HepG2 (cell line): ENCODE results near the gene TASOR2. TPM values are rescaled to one million over a fixed set of nuclear protein-coding genes. Genes with fewer than 3 reads are reported as not detected.

Experiments used
- CC2D1A ChIP-seq: sonication (generic); formaldehyde crosslinking; IDR thresholded peaks from 2 replicates; pipeline ENCODE4 v1.8.1; 2023; ENCODE audit warnings: mild to moderate bottlenecking, missing genetic modification reagents
- DNMT3B ChIP-seq: conservative IDR thresholded peaks from 2 replicates; pipeline ENCODE4 v1.6.1; 2016; ENCODE audit warnings: missing biosample characterization, control low read depth
- ELK4 ChIP-seq: sonication (generic); formaldehyde crosslinking; IDR thresholded peaks from 2 replicates; pipeline ENCODE4 v1.9.0; 2021; ENCODE audit warnings: missing genetic modification reagents, borderline replicate concordance
- ERF ChIP-seq: IDR thresholded peaks from 2 replicates; pipeline ENCODE4 v1.6.1; 2018; ENCODE audit warnings: missing biosample characterization, missing genetic modification reagents
- FOXK1 ChIP-seq: sonication (generic); formaldehyde crosslinking; IDR thresholded peaks from 2 replicates; pipeline ENCODE4 v1.4.0; 2020; ENCODE audit warnings: low read depth, missing genetic modification reagents, borderline replicate concordance
- GATAD2A ChIP-seq: IDR thresholded peaks from 2 replicates; pipeline ENCODE4 v1.6.1; 2016
- IKZF5 ChIP-seq: IDR thresholded peaks from 2 replicates; pipeline ENCODE4 v1.6.1; 2018; ENCODE audit warnings: missing genetic modification reagents, mild to moderate bottlenecking, missing compliant biosample characterization
- MIER2 ChIP-seq: IDR thresholded peaks from 2 replicates; pipeline ENCODE4 v1.6.1; 2016; ENCODE audit warnings: missing biosample characterization, missing genetic modification reagents
- NFAT5 ChIP-seq: sonication (generic); formaldehyde crosslinking; IDR thresholded peaks from 2 replicates; pipeline ENCODE4 v1.4.0; 2020; ENCODE audit warnings: missing genetic modification reagents
- NRL ChIP-seq: sonication (generic); formaldehyde crosslinking; IDR thresholded peaks from 2 replicates; pipeline ENCODE4 v1.5.0; 2020; ENCODE audit warnings: missing genetic modification reagents, mild to moderate bottlenecking, moderate library complexity, borderline replicate concordance
- TIGD3 ChIP-seq: sonication (generic); formaldehyde crosslinking; IDR thresholded peaks from 2 replicates; pipeline ENCODE4 v1.5.1; 2020; ENCODE audit warnings: mild to moderate bottlenecking, missing genetic modification reagents, borderline replicate concordance
- ZBTB44 ChIP-seq: sonication (generic); formaldehyde crosslinking; IDR thresholded peaks from 2 replicates; pipeline ENCODE4 v1.4.0; 2020; ENCODE audit warnings: missing genetic modification reagents
- ZNF251 ChIP-seq: sonication (generic); formaldehyde crosslinking; IDR thresholded peaks from 2 replicates; pipeline ENCODE4 v1.9.0; 2021; ENCODE audit warnings: mild to moderate bottlenecking, missing genetic modification reagents
- ZNF383 ChIP-seq: sonication (generic); formaldehyde crosslinking; IDR thresholded peaks from 2 replicates; pipeline ENCODE4 v1.4.0; 2020; ENCODE audit warnings: missing genetic modification reagents, mild to moderate bottlenecking, borderline replicate concordance
- ZNF501 ChIP-seq: sonication (generic); formaldehyde crosslinking; IDR thresholded peaks from 2 replicates; pipeline ENCODE4 v1.5.1; 2020; ENCODE audit warnings: mild to moderate bottlenecking, moderate library complexity, missing genetic modification reagents
- ZNF510 ChIP-seq: sonication (generic); formaldehyde crosslinking; IDR thresholded peaks from 2 replicates; pipeline ENCODE4 v1.4.0; 2020; ENCODE audit warnings: low read depth, mild to moderate bottlenecking, missing genetic modification reagents
- ZNF670 ChIP-seq: sonication (generic); formaldehyde crosslinking; IDR thresholded peaks from 2 replicates; pipeline ENCODE4 v1.8.0; 2022; ENCODE audit warnings: mild to moderate bottlenecking, missing genetic modification reagents, borderline replicate concordance
- ZNF83 ChIP-seq: sonication (generic); formaldehyde crosslinking; IDR thresholded peaks from 2 replicates; pipeline ENCODE4 v1.4.0; 2020; ENCODE audit warnings: missing genetic modification reagents, mild to moderate bottlenecking, borderline replicate concordance
- ZNF883 ChIP-seq: sonication (generic); formaldehyde crosslinking; IDR thresholded peaks from 2 replicates; pipeline ENCODE4 v1.5.1; 2020; ENCODE audit warnings: mild to moderate bottlenecking, missing genetic modification reagents; ENCODE audit errors: not compliant biosample characterization
- polyA plus RNA-seq, 8 experiments: library from polyadenylated mRNA; depleted of rRNA in 3 of 8; stranded (reverse) in 7 of 8; unstranded in 1 of 8; fragments of >200 nt; fragmentation: Illumina TruSeq in 4 of 8; extraction: Trizol in 4 of 8; gene quantifications; 2 replicates each; pipeline versions ENCODE4 v1.2.1 to v1.2.3, GENCODE V29; 2011 to 2016; ENCODE audit warnings: low read depth in 4 of 8, missing spikeins in 1 of 8, mixed read lengths in 1 of 8; ENCODE audit not compliant: insufficient read depth in 1 of 8
- total RNA-seq, 5 experiments: library from RNA; depleted of rRNA; stranded (reverse); fragments of >200 nt; fragmentation: Illumina TruSeq; extraction: Trizol; gene quantifications; 2 replicates each; pipeline ENCODE4 v1.2.3, GENCODE V29; 2016; ENCODE audit warnings: low read depth in 1 of 5

TASOR2 gene
- total and polyA plus RNA-seq, 2 of the 13 experiments (the other 11 are each of a cell fraction or from before 2014, with no cell fraction given): 24.2 to 55.3 TPM

- no peak for TF ChIP-seq ZNF251 (CRISPR knock-in tag)
- peak; percentile 83 for TF ChIP-seq MIER2
- TF ChIP-seq ZBTB44 (CRISPR knock-in tag): peak; percentile 93
- peak; percentile 81; the same call in 1 of the 2 replicates for TF ChIP-seq TIGD3
- peak; percentile 98 for TF ChIP-seq ERF (CRISPR knock-in tag)
- peak; percentile 84 for TF ChIP-seq FOXK1 (CRISPR knock-in tag)
- no peak for TF ChIP-seq ZNF383 (CRISPR knock-in tag)
- peak; percentile 87 for TF ChIP-seq ZNF510 (CRISPR knock-in tag)
- TF ChIP-seq ZNF883 (CRISPR knock-in tag): peak; percentile 96
- peak; percentile 97 for TF ChIP-seq NRL
- peak; percentile 81 for TF ChIP-seq ZNF501
- no peak; the same call in 1 of the 2 replicates for TF ChIP-seq DNMT3B (CRISPR knock-in tag)
- TF ChIP-seq ZNF670 (CRISPR knock-in tag): peak; percentile 95; the same call in 1 of the 2 replicates
- TF ChIP-seq ZNF83: peak; percentile 98
- peak; percentile 98 for TF ChIP-seq NFAT5
- peak; percentile 98 for TF ChIP-seq IKZF5
- peak; percentile 85; the same call in 1 of the 2 replicates for TF ChIP-seq CC2D1A (CRISPR knock-in tag)
- TF ChIP-seq ELK4 (CRISPR knock-in tag): no peak
- TF ChIP-seq GATAD2A (CRISPR knock-in tag): peak; percentile 72
Measured at GRCh38 chr10:5684318-5684970, at the start of gene TASOR2 (continued).
